Nephron progenitor cell (in vitro differentiated cells): ENCODE data around the gene ROR1.

ENCODE experiments used
- DNase-seq: peaks from one replicate; pipeline ENCODE4 v3.0.0; 2021
- H3K27ac Mint-ChIP-seq: 2 replicates; pipeline ENCODE4 v1.8.0; 2021; ENCODE audit warnings: mild to moderate bottlenecking, moderate library complexity, mixed read lengths
- H3K27me3 Mint-ChIP-seq: 2 replicates; pipeline ENCODE4 v1.8.0; 2021; ENCODE audit warnings: mild to moderate bottlenecking, low read depth, mixed read lengths; ENCODE audit not compliant: poor library complexity
- H3K36me3 Mint-ChIP-seq: 2 replicates; pipeline ENCODE4 v1.8.0; 2021; ENCODE audit warnings: low read depth, mixed read lengths
- H3K4me1 Mint-ChIP-seq: 2 replicates; pipeline ENCODE4 v1.8.0; 2021; ENCODE audit warnings: mixed read lengths
- H3K4me3 Mint-ChIP-seq: 2 replicates; pipeline ENCODE4 v1.8.0; 2021; ENCODE audit warnings: mild to moderate bottlenecking, moderate library complexity, mixed read lengths
- H3K9me3 Mint-ChIP-seq: 2 replicates; pipeline ENCODE4 v1.8.0; 2021; ENCODE audit warnings: mild to moderate bottlenecking, moderate library complexity, mixed read lengths
- TF ChIP-seq, protein P1 (sequence below): fragments of 200-600 bp; sonication (generic); IDR thresholded peaks from 2 replicates; pipeline ENCODE4 v1.5.0; 2021; ENCODE audit warnings: antibody characterized with exemption

The ROR1 gene

DNA sequence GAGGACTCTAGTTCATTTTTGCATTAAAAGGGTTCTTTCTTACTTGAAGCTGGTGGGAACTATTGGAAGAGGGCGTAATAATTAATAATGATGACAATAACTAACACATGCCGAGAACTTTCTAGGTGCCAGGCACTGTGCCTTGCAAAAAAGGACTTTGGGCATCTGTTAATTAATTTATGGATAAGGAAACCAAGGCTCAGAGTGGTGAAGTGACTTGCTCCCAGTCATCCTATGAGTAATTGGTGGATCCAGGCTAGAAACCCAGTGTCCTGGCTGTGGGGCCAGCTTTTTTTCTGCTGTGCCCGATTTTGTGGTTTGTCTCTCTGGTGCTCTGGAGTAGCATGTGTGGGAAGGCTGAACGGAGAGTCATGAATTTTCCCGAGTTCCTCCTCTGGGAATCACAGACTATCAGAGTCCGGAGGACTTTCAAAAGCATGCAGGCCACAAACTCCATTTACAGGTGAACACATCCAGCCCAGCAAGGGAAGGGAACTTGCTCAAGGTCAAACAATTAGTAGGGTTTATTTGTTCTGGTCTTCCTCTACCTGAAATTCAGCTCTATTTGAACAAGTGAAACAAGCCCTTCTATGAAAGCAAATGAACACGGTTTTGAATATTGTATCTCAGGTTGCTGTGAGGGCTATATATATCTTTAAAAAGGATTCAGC is 23.4 kb downstream of the ROR1 start:
- Mint-ChIP-seq H3K9me3 (no peaks in the 10 kb centered on the region), H3K4me3 (no peak overlapping the region), H3K4me1 (peaks cover 24% of the 10 kb centered on the region), H3K27me3 (peaks cover 11% of the 10 kb centered on the region), H3K36me3 (no peaks in the 10 kb centered on the region), H3K27ac (no peak overlapping the region)
- no peak for DNase-seq
- TF ChIP-seq, protein P1, sequence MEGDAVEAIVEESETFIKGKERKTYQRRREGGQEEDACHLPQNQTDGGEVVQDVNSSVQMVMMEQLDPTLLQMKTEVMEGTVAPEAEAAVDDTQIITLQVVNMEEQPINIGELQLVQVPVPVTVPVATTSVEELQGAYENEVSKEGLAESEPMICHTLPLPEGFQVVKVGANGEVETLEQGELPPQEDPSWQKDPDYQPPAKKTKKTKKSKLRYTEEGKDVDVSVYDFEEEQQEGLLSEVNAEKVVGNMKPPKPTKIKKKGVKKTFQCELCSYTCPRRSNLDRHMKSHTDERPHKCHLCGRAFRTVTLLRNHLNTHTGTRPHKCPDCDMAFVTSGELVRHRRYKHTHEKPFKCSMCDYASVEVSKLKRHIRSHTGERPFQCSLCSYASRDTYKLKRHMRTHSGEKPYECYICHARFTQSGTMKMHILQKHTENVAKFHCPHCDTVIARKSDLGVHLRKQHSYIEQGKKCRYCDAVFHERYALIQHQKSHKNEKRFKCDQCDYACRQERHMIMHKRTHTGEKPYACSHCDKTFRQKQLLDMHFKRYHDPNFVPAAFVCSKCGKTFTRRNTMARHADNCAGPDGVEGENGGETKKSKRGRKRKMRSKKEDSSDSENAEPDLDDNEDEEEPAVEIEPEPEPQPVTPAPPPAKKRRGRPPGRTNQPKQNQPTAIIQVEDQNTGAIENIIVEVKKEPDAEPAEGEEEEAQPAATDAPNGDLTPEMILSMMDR: no peak

DNA sequence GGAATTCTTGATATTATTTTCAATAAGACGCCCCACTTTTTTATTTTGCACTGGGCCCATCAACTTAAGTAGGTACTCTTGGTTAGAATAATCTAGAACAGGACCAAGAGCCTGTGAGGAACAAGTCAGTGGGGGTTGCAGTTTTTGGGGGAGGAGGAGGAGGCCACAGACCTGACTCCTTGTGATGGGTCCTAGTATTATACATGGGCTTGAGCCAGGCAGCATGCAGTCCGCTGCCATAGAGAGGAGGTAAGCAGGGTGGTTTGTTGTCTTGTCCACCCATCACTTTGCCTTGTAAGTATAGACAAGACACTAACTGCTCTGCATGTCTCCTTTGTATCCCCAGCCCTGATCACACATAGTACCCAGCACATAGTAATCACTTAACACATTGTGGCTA is 24.5 kb downstream of the ROR1 start:
- H3K4me1 Mint-ChIP-seq: peaks cover 24% of the 10 kb centered on the region
- TF ChIP-seq, protein P1: no peak
- H3K27ac Mint-ChIP-seq: no peak overlapping the region
- DNase-seq: no peak
- H3K4me3 Mint-ChIP-seq: no peak overlapping the region
- H3K36me3 Mint-ChIP-seq: no peaks in the 10 kb centered on the region
- H3K27me3 Mint-ChIP-seq: peaks cover 11% of the 10 kb centered on the region
- H3K9me3 Mint-ChIP-seq: no peaks in the 10 kb centered on the region

DNA sequence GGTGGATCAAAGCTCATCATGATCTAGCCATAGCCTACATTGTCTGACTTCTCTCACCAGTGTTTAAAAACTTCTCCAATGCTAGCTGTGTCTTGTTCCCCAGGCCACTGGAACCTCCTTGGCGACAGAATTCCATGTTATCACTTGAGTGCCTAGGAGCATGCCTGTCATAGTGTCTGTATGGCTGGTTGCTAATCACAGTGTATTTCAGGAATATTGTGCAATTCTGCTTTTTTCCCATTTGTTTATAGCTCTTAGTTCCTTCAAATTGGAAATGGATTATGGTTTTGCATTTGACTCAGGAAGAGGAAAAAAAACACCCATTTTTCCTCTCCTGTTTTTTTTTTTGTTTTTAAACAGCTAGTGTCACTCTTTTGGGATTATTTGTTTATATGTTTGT is 25.5 kb downstream of the ROR1 start:
- Mint-ChIP-seq H3K36me3 (no peaks in the 10 kb centered on the region), H3K27ac (no peak overlapping the region), H3K4me3 (no peak overlapping the region), H3K4me1 (peaks cover 29% of the 10 kb centered on the region), H3K27me3 (peaks cover 11% of the 10 kb centered on the region), H3K9me3 (no peaks in the 10 kb centered on the region)
- no peak for DNase-seq
- TF ChIP-seq, protein P1: no peak

DNA sequence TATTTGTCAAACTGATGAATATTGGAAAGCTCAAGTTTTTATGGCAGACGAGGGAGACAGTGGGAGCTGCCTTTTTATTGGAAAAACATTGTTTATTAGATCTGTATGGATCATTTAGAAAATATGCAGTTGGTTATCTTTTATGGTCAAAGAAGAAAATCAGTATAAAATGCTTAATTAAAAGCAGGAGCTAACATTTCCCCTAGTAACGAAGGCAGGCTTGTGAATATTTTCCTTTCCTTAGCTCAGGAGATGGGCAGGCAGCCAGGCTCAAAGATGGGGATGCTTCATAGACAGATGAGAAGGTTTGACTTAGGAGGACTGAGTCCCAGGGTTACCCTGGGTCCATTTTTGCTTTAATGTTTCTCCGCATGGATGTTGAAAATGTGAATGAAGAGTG is 26.0 kb downstream of the ROR1 start:
- no peaks in the 10 kb centered on the region for H3K9me3 Mint-ChIP-seq

DNA sequence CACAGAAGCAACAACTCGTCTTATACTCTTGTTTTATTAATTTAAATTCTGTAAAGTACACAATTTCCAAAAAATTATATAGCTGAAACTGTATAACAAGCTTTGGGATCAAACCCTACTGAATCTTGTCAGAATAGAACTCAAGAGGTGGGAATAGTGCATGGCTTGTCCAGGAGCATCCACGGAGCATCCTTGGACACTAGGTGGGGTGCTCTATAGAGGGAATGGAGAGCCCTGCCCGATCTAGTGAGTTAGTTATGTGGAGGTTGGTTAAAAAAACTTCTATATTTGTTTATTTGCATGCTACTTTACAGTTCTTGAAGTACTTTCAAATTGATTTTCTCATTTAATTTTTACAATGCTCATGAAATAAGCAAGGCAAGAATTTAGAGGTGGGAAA is 28.3 kb downstream of the ROR1 start:
- no peak for DNase-seq
- Mint-ChIP-seq H3K27me3 (peaks cover 7% of the 10 kb centered on the region), H3K4me1 (peaks cover 23% of the 10 kb centered on the region), H3K27ac (no peak overlapping the region), H3K9me3 (no peaks in the 10 kb centered on the region), H3K4me3 (no peak overlapping the region), H3K36me3 (no peaks in the 10 kb centered on the region)
- TF ChIP-seq, protein P1: no peak

More for the DNA sequence above, 26.0 kb downstream of the ROR1 start:
- no peak overlapping the region for H3K27ac Mint-ChIP-seq
- no peak for DNase-seq
- TF ChIP-seq, protein P1: no peak
- H3K4me3 Mint-ChIP-seq: no peak overlapping the region
- no peaks in the 10 kb centered on the region for H3K36me3 Mint-ChIP-seq
- H3K27me3 Mint-ChIP-seq: peaks cover 11% of the 10 kb centered on the region
- H3K4me1 Mint-ChIP-seq: peaks cover 27% of the 10 kb centered on the region

DNA sequence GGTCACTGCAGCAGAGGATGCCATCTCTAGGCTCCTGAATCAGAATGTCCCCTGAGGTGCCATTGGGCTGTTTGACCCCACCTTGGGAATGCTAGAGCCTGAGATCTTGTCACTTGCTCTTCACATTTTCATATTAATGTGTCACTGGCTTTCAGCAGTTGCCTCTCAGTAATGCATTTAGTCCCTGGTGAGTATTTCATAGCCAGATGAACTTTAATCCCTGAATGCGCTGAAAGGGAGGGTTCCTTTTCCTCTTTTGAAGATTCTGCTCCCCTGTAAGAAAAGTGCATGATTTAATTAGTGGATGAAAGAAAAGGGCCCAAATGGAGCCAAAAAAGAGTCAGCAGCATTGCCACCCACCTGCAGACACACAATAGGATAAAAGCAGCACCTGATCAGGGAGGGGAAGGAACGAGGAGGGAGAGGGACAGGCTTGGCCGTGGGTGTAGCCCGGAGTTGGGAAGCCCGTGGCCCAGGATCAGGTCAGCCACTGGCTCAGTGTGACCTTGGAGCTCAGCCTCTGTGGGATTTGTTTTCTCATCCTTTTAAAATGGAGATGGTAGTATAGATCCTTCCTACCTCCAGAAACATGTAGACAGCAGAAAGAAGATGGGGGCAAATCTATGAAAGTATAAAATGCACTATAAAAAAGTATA is 31.1 kb downstream of the ROR1 start:
- Mint-ChIP-seq H3K27ac (no peak overlapping the region), H3K36me3 (no peaks in the 10 kb centered on the region)

More for the DNA sequence above, 31.1 kb downstream of the ROR1 start:
- DNase-seq: no peak
- Mint-ChIP-seq H3K27me3 (peaks cover 5% of the 10 kb centered on the region), H3K4me1 (peaks cover 32% of the 10 kb centered on the region), H3K9me3 (peaks cover 5% of the 10 kb centered on the region), H3K4me3 (no peak overlapping the region)
- TF ChIP-seq, protein P1: no peak
